Left lung (tissue), 10 donors: ENCODE data around the gene MAGEB3. TPM values are rescaled to one million over a fixed set of nuclear protein-coding genes. Genes with fewer than 3 reads are reported as not detected.

Experiments used
- ATAC-seq: fragments of 200-7000 bp; cut with Tn5 transposase; one replicate; pipeline ENCODE4 v1.9.1; 2020; ENCODE audit warnings: moderate library complexity
- DNase-seq, 4 donors: peaks; one replicate each; pipeline ENCODE4 v3.0.0-alpha.2; 2013 to 2020
- H3K27ac ChIP-seq, 2 donors: fragments of 200-600 bp; sonication (generic) in 1 of 2; one replicate each; pipeline versions ENCODE4 v1.5.0 to v1.8.0; 2020 to 2021
- H3K27me3 ChIP-seq, 2 donors: fragments of 200-600 bp; sonication (generic) in 1 of 2; one replicate each; pipeline versions ENCODE4 v1.5.0 to v1.8.0; 2020 to 2021
- H3K36me3 ChIP-seq, 2 donors: fragments of 200-600 bp; sonication (generic) in 1 of 2; one replicate each; pipeline versions ENCODE4 v1.5.0 to v1.8.0; 2020 to 2021
- H3K4me1 ChIP-seq, 2 donors: fragments of 200-600 bp; one replicate each; pipeline ENCODE4 v1.8.0; 2021
- H3K4me3 ChIP-seq, 2 donors: fragments of 200-600 bp; sonication (generic) in 1 of 2; one replicate each; pipeline versions ENCODE4 v1.5.0 to v1.8.0; 2020 to 2021; ENCODE audit warnings: mild to moderate bottlenecking in 1 of 2
- H3K9me3 ChIP-seq, 2 donors: fragments of 200-600 bp; sonication (generic) in 1 of 2; one replicate each; pipeline versions ENCODE4 v1.5.0 to v1.8.0; 2020 to 2021
- CTCF ChIP-seq, 2 donors: fragments of 200-600 bp; sonication (generic) in 1 of 2; IDR thresholded peaks; one replicate each; pipeline versions ENCODE4 v1.5.0 to v1.8.0; 2021; ENCODE audit warnings: antibody characterized with exemption in 2 of 2
- intact Hi-C, 2 donors: fragments of 100-400 bp; cut with DNase I; formaldehyde crosslinking; loops; one replicate each; pipeline versions ENCODE4 v1.11.2 to v1.14.2; 2022
- polyA plus RNA-seq, 6 donors: library from polyadenylated mRNA; unstranded; fragments of 120-200 nt; gene quantifications; one replicate each; pipeline ENCODE4 v1.2.1, GENCODE V29; 2013; ENCODE audit not compliant: insufficient read length in 6 of 6
- total RNA-seq, 2 donors: library from RNA; stranded (reverse); fragmentation: NEBNext Ultra II Directional; extraction: Animal tissue kit (Norgen Biotek cat#: 25700); gene quantifications; one replicate each; pipeline ENCODE4 v1.2.1, GENCODE V29; 2021
- donor health status: DM: no; HTN: yes; CAD: no.
- donor health status: DM: no; HTN: no; CAD: no.

MAGEB3 gene
- total and polyA plus RNA-seq, 8 donors = not detected

GRCh38 chrX:30248854-30249253 lies 18.4 kb downstream of the MAGEB3 start:
- H3K36me3 ChIP-seq = no peaks in the 10 kb centered on the region
- no peak for TF ChIP-seq CTCF (IDR thresholded peaks at IDR 0.05)
- DNase-seq (no peak), ATAC-seq (no peak)
- no peak overlapping the region for H3K27ac ChIP-seq
- no peaks in the 10 kb centered on the region for H3K4me1 ChIP-seq
- no peaks in the 10 kb centered on the region for H3K27me3 ChIP-seq
- intact Hi-C loops = no loop called here
- H3K4me3 ChIP-seq = no peak overlapping the region
- no peaks in the 10 kb centered on the region for H3K9me3 ChIP-seq

GRCh38 chrX:30253257-30253656 lies 22.8 kb downstream of the MAGEB3 start:
- H3K9me3 ChIP-seq = no peaks in the 10 kb centered on the region
- no peaks in the 10 kb centered on the region for H3K27me3 ChIP-seq
- H3K36me3 ChIP-seq = no peaks in the 10 kb centered on the region
- no peak for DNase-seq
- H3K27ac ChIP-seq = no peak overlapping the region
- no peak for TF ChIP-seq CTCF (IDR thresholded peaks at IDR 0.05)
- no peaks in the 10 kb centered on the region for H3K4me1 ChIP-seq
- H3K4me3 ChIP-seq = no peak overlapping the region
- intact Hi-C loops = no loop called here
- ATAC-seq = no peak

GRCh38 chrX:30259927-30260326 lies 29.5 kb downstream of the MAGEB3 start:
- Histone ChIP-seq H3K9me3 (no peaks in the 10 kb centered on the region), H3K4me1 (no peaks in the 10 kb centered on the region), H3K27me3 (no peaks in the 10 kb centered on the region), H3K4me3 (no peak overlapping the region), H3K36me3 (no peaks in the 10 kb centered on the region), H3K27ac (no peak overlapping the region)
- DNase-seq (no peak), ATAC-seq (no peak)
- TF ChIP-seq CTCF (IDR thresholded peaks at IDR 0.05) = no peak
- intact Hi-C loops = no loop called here

- no peak overlapping the region for H3K4me3 ChIP-seq
- no peaks in the 10 kb centered on the region for H3K36me3 ChIP-seq
- intact Hi-C loops = no loop called here
- no peak for DNase-seq
- no peaks in the 10 kb centered on the region for H3K27me3 ChIP-seq
- ATAC-seq = no peak
- H3K27ac ChIP-seq = no peak overlapping the region
- no peaks in the 10 kb centered on the region for H3K4me1 ChIP-seq
- no peaks in the 10 kb centered on the region for H3K9me3 ChIP-seq
- no peak for TF ChIP-seq CTCF (IDR thresholded peaks at IDR 0.05)
Observed at GRCh38 chrX:30261012-30261411, 30.6 kb downstream of the MAGEB3 start.

- Histone ChIP-seq H3K36me3 (no peaks in the 10 kb centered on the region), H3K4me3 (no peak overlapping the region), H3K4me1 (no peaks in the 10 kb centered on the region), H3K9me3 (no peaks in the 10 kb centered on the region), H3K27ac (no peak overlapping the region), H3K27me3 (no peaks in the 10 kb centered on the region)
- DNase-seq = no peak
- no peak for ATAC-seq
- no peak for TF ChIP-seq CTCF (IDR thresholded peaks at IDR 0.05)
- intact Hi-C loops = no loop called here
Observed at GRCh38 chrX:30262763-30263162, 32.3 kb downstream of the MAGEB3 start.
